Spleen (tissue), 7 donors: ENCODE results near the gene FAM204A.

ENCODE experiments used
- CTCF ChIP-seq, 11 experiments: fragments of 200-600 bp in 7 of 11; fragments of 450-650 bp in 4 of 11; sonication (generic) in 4 of 11; IDR thresholded peaks in 8 of 11; conservative IDR thresholded peaks in 3 of 11; 1 replicate in 7 of 11; 2 replicates in 4 of 11; pipeline versions ENCODE4 v1.4.0 to v1.8.0; 2016 to 2021; ENCODE audit warnings: antibody characterized with exemption in 11 of 11, inconsistent platforms in 4 of 11, mild to moderate bottlenecking in 1 of 11
- POLR2A ChIP-seq, 3 donors: fragments of 450-650 bp; IDR thresholded peaks; one replicate each; pipeline ENCODE4 v1.5.1; 2017; ENCODE audit warnings: antibody characterized with exemption in 3 of 3, mild to moderate bottlenecking in 1 of 3
- POLR2AphosphoS5 ChIP-seq, 3 donors: sonication (generic); formaldehyde crosslinking; IDR thresholded peaks; one replicate each; pipeline ENCODE4 v1.5.1; 2017; ENCODE audit warnings: antibody characterized with exemption in 3 of 3
- donor health status: DM: no; HTN: no; CAD: no; lungs with moderate emphysema.
- donor health status: DM: no; HTN: no; CAD: no.
- donor health status: DM: no; HTN: no; CAD: no.

- TF ChIP-seq CTCF (IDR thresholded peaks at IDR 0.05 in 8 of 11, conservative IDR thresholded peaks at IDR 0.05 in 3 of 11) (no peak), POLR2AphosphoS5 (IDR thresholded peaks at IDR 0.05) (no peak), POLR2A (IDR thresholded peaks at IDR 0.05) (no peak)
Observed at GRCh38 chr10:118374404-118374803, 32.3 kb upstream of the FAM204A start.
